GM12864 (cell line): Measurements from ENCODE around the gene CGN.

Source experiments
- DNase-seq: peaks from one replicate; pipeline ENCODE4 v3.0.0-alpha.2; 2011; ENCODE audit warnings: low read depth
- H3K4me3 ChIP-seq: 2 replicates; pipeline ENCODE4 v1.5.1; 2011; ENCODE audit warnings: mild to moderate bottlenecking, low read depth, low read length, control low read depth
- CTCF ChIP-seq: IDR thresholded peaks from 2 replicates; pipeline ENCODE4 v1.5.1; 2011; ENCODE audit warnings: low read depth, mild to moderate bottlenecking, moderate library complexity, low read length, control low read depth, inconsistent platforms; ENCODE audit errors: missing control alignments

Gene CGN

DNA sequence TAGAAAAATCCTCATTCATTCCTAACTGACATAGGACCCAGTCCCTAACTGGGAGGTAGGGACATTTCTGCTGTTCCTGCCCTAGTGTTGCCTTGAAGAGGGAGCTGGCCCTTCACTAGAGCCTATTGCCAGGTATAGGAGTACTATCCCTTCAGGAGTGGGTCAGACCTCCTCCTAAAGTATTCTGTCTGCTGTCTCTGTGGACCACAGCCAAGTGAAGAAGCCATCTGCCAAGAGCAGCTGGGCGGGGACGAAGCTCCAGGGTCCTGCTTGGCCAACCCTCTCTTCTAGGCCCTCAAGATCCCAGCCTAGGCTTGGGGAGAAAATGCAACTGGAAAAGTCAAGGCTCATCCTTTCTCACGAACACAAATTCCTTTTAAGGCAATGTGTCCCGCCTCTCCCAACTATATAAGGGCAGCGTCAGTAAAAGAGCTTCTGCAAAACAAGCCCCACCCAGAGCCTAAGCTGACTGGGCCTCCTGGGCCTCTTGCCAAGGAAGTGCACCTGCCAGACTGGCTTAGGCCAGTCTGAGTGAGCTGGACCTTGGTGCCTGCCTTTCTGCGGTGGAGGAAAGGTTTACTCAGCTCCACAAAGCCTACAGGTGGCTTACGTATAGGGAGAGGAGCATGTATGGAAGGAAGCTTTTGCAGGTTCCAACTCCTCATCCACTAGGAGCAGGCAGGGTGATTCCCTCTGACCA, 28.3 kb downstream of the CGN start:
- no peak for TF ChIP-seq CTCF
- peak; percentile 64 for DNase-seq
- peak overlapping the region; percentile 49 for H3K4me3 ChIP-seq

GRCh38 chr1:151540021-151540981, 29.1 kb downstream of the CGN start, which contains the start of gene TUFT1:
TUFT1 (plus strand) TSS chr1:151540309; CDS start chr1:151540367, 58 bp downstream.
- H3K4me3 ChIP-seq = peak within 1 kb of the TSS; percentile 49
- TF ChIP-seq CTCF = no peak
- DNase-seq = peak; percentile 69

- H3K4me3 ChIP-seq = peak overlapping the region; percentile 49; the same call in 1 of the 2 replicates
- TF ChIP-seq CTCF = no peak
- no peak for DNase-seq
Measured at GRCh38 chr1:151540982-151541377, 29.8 kb downstream of the CGN start.

DNA sequence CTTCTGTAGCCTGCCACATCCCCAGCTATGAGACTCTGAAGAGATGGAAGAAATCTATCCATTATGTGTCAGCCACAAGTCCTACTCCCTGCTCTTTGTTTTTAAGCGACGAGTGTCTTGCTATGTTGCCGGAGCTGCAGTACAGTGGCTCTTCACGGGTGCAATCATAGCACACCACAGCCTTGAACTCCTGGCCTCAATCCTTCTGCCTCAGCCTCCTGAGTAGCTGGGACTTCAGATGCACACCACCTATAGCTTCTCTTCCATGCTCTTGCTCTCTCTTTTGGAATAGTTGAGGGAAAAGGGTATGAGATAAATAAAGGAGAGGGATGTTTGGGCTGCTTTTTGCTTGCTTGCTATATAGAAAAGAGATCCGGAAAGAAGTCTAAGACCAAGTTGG, 30.6 kb downstream of the CGN start:
- no peak overlapping the region for H3K4me3 ChIP-seq
- no peak for DNase-seq
- no peak for TF ChIP-seq CTCF

DNA sequence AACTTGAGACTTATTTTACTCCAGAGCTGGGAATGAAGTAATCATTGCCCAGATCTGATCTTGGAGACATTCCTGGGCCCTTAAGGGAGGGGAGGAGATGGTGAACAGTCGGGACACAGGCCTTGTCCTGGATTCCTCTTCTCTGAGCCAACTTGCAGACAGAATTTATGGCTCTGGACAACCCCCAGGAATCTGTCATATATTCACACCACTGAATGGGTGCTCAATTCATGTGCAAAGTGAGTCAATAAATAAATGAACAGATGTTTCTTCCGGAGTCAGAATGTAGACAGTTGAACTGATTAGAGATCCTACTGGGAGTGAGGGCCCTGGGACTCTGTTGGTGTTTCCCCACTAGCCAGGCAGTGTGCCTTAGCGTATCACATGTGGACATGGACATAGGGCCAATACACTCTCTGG, 31.5 kb downstream of the CGN start:
- TF ChIP-seq CTCF = no peak
- DNase-seq = no peak
- H3K4me3 ChIP-seq = no peak overlapping the region

DNA sequence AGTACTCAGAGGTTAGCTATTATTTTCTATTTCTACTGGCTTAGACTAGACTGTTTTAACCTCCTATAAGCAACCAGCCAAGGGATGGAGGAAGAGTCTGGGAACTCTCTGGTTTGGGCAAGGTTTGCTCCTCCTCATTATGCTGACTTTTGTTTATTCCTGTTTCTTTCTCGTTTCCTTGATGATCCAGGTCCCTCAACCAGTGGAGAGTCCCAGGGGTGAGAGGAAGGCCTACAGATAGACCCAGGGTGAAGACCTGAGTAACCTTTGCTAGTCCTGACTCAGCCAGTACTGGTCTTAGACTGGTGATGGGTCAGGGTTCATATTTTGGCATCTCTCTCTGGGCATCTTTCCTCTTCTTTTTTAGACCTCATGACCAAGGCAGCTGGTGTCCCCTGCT, 34.4 kb downstream of the CGN start:
- no peak for DNase-seq
- no peak overlapping the region for H3K4me3 ChIP-seq
- TF ChIP-seq CTCF = no peak
